Measurements from ENCODE around the gene PPARA.

The PPARA gene

GRCh38 chr22:46176508-46177003, 26.2 kb downstream of the PPARA start:
- no peak overlapping the region for H3K4me3 ChIP-seq (ENCODE audit: low read length)

GRCh38 chr22:46178755-46179505, 28.6 kb downstream of the PPARA start:
- DNase-seq (ENCODE audit: low read depth, low spot score) = no peak
- peaks cover 8% of the 10 kb centered on the region for H3K9me3 ChIP-seq (ENCODE audit: control insufficient read depth, insufficient read depth, low read length)
- H3K36me3 ChIP-seq (ENCODE audit: control insufficient read depth, insufficient read depth, low read length) = no peaks in the 10 kb centered on the region

More at GRCh38 chr22:46176508-46177003, 26.2 kb downstream of the PPARA start:
- Histone ChIP-seq H3K9me3 (ENCODE audit: control insufficient read depth, insufficient read depth, low read length) (peaks cover 6% of the 10 kb centered on the region), H3K27me3 (ENCODE audit: control insufficient read depth, insufficient read depth, low read length) (no peaks in the 10 kb centered on the region), H3K36me3 (ENCODE audit: control insufficient read depth, insufficient read depth, low read length) (no peaks in the 10 kb centered on the region), H3K27ac (ENCODE audit: low read length) (no peak overlapping the region), H3K4me1 (ENCODE audit: control insufficient read depth, insufficient read depth, low read length) (no peaks in the 10 kb centered on the region)
- WGBS (ENCODE audit: insufficient coverage, insufficient read length) = no CpG with 5 or more reads among the region's 9 CpGs
- no peak for DNase-seq (ENCODE audit: low read depth, low spot score)

GRCh38 chr22:46179748-46180147, 29.4 kb downstream of the PPARA start:
- WGBS (ENCODE audit: insufficient coverage, insufficient read length) = no CpG with 5 or more reads among the region's 1 CpG

More at GRCh38 chr22:46178755-46179505, 28.6 kb downstream of the PPARA start:
- H3K27ac ChIP-seq (ENCODE audit: low read length) = no peak overlapping the region
- H3K4me3 ChIP-seq (ENCODE audit: low read length) = no peak overlapping the region
- WGBS (ENCODE audit: insufficient coverage, insufficient read length) = no CpG with 5 or more reads among the region's 4 CpGs
- no peaks in the 10 kb centered on the region for H3K27me3 ChIP-seq (ENCODE audit: control insufficient read depth, insufficient read depth, low read length)
- no peaks in the 10 kb centered on the region for H3K4me1 ChIP-seq (ENCODE audit: control insufficient read depth, insufficient read depth, low read length)

GRCh38 chr22:46180370-46181137, 30.2 kb downstream of the PPARA start:
- Histone ChIP-seq H3K36me3 (ENCODE audit: control insufficient read depth, insufficient read depth, low read length) (no peaks in the 10 kb centered on the region), H3K4me3 (ENCODE audit: low read length) (no peak overlapping the region), H3K4me1 (ENCODE audit: control insufficient read depth, insufficient read depth, low read length) (no peaks in the 10 kb centered on the region), H3K27ac (ENCODE audit: low read length) (no peak overlapping the region), H3K27me3 (ENCODE audit: control insufficient read depth, insufficient read depth, low read length) (no peaks in the 10 kb centered on the region), H3K9me3 (ENCODE audit: control insufficient read depth, insufficient read depth, low read length) (peaks cover 8% of the 10 kb centered on the region)
- no CpG with 5 or more reads among the region's 12 CpGs for WGBS (ENCODE audit: insufficient coverage, insufficient read length)
- no peak for DNase-seq (ENCODE audit: low read depth, low spot score)

More at GRCh38 chr22:46179748-46180147, 29.4 kb downstream of the PPARA start:
- peaks cover 8% of the 10 kb centered on the region for H3K9me3 ChIP-seq (ENCODE audit: control insufficient read depth, insufficient read depth, low read length)
- DNase-seq (ENCODE audit: low read depth, low spot score) = no peak
- H3K27me3 ChIP-seq (ENCODE audit: control insufficient read depth, insufficient read depth, low read length) = no peaks in the 10 kb centered on the region
- no peak overlapping the region for H3K4me3 ChIP-seq (ENCODE audit: low read length)
- H3K36me3 ChIP-seq (ENCODE audit: control insufficient read depth, insufficient read depth, low read length) = no peaks in the 10 kb centered on the region
- no peaks in the 10 kb centered on the region for H3K4me1 ChIP-seq (ENCODE audit: control insufficient read depth, insufficient read depth, low read length)
- H3K27ac ChIP-seq (ENCODE audit: low read length) = no peak overlapping the region

- no peak for DNase-seq (ENCODE audit: low read depth, low spot score)
- Histone ChIP-seq H3K4me1 (ENCODE audit: control insufficient read depth, insufficient read depth, low read length) (no peaks in the 10 kb centered on the region), H3K27me3 (ENCODE audit: control insufficient read depth, insufficient read depth, low read length) (no peaks in the 10 kb centered on the region), H3K36me3 (ENCODE audit: control insufficient read depth, insufficient read depth, low read length) (no peaks in the 10 kb centered on the region), H3K27ac (ENCODE audit: low read length) (no peak overlapping the region), H3K9me3 (ENCODE audit: control insufficient read depth, insufficient read depth, low read length) (peaks cover 8% of the 10 kb centered on the region), H3K4me3 (ENCODE audit: low read length) (no peak overlapping the region)
- WGBS (ENCODE audit: insufficient coverage, insufficient read length) = no CpG with 5 or more reads among the region's 5 CpGs
These were observed 33.4 kb downstream of the PPARA start for GRCh38 chr22:46183733-46184132.

- H3K27me3 ChIP-seq (ENCODE audit: control insufficient read depth, insufficient read depth, low read length) = no peaks in the 10 kb centered on the region
- H3K9me3 ChIP-seq (ENCODE audit: control insufficient read depth, insufficient read depth, low read length) = peaks cover 8% of the 10 kb centered on the region
- no CpG with 5 or more reads among the region's 2 CpGs for WGBS (ENCODE audit: insufficient coverage, insufficient read length)
- H3K4me1 ChIP-seq (ENCODE audit: control insufficient read depth, insufficient read depth, low read length) = no peaks in the 10 kb centered on the region
- no peak overlapping the region for H3K27ac ChIP-seq (ENCODE audit: low read length)
- no peaks in the 10 kb centered on the region for H3K36me3 ChIP-seq (ENCODE audit: control insufficient read depth, insufficient read depth, low read length)
- no peak for DNase-seq (ENCODE audit: low read depth, low spot score)
- no peak overlapping the region for H3K4me3 ChIP-seq (ENCODE audit: low read length)
These were observed 35.0 kb downstream of the PPARA start for GRCh38 chr22:46185283-46185682.

GRCh38 chr22:46187862-46188261, 37.5 kb downstream of the PPARA start:
- no peaks in the 10 kb centered on the region for H3K9me3 ChIP-seq (ENCODE audit: control insufficient read depth, insufficient read depth, low read length)
- no peak overlapping the region for H3K4me3 ChIP-seq (ENCODE audit: low read length)
- no peak overlapping the region for H3K27ac ChIP-seq (ENCODE audit: low read length)
- no peaks in the 10 kb centered on the region for H3K4me1 ChIP-seq (ENCODE audit: control insufficient read depth, insufficient read depth, low read length)
- H3K36me3 ChIP-seq (ENCODE audit: control insufficient read depth, insufficient read depth, low read length) = no peaks in the 10 kb centered on the region
- WGBS (ENCODE audit: insufficient coverage, insufficient read length) = no CpG with 5 or more reads among the region's 3 CpGs
- DNase-seq (ENCODE audit: low read depth, low spot score) = no peak
- H3K27me3 ChIP-seq (ENCODE audit: control insufficient read depth, insufficient read depth, low read length) = no peaks in the 10 kb centered on the region

GRCh38 chr22:46192210-46192993, 42.1 kb downstream of the PPARA start:
- Histone ChIP-seq H3K4me3 (ENCODE audit: low read length) (no peak overlapping the region), H3K4me1 (ENCODE audit: control insufficient read depth, insufficient read depth, low read length) (no peaks in the 10 kb centered on the region), H3K27me3 (ENCODE audit: control insufficient read depth, insufficient read depth, low read length) (no peaks in the 10 kb centered on the region), H3K9me3 (ENCODE audit: control insufficient read depth, insufficient read depth, low read length) (no peaks in the 10 kb centered on the region), H3K36me3 (ENCODE audit: control insufficient read depth, insufficient read depth, low read length) (no peaks in the 10 kb centered on the region), H3K27ac (ENCODE audit: low read length) (no peak overlapping the region)
- WGBS (ENCODE audit: insufficient coverage, insufficient read length) = no CpG with 5 or more reads among the region's 5 CpGs
- DNase-seq (ENCODE audit: low read depth, low spot score) = no peak

- DNase-seq (ENCODE audit: low read depth, low spot score) = no peak
- H3K27ac ChIP-seq (ENCODE audit: low read length) = no peak overlapping the region
- H3K36me3 ChIP-seq (ENCODE audit: control insufficient read depth, insufficient read depth, low read length) = no peaks in the 10 kb centered on the region
- H3K4me3 ChIP-seq (ENCODE audit: low read length) = no peak overlapping the region
- WGBS (ENCODE audit: insufficient coverage, insufficient read length) = no CpG with 5 or more reads among the region's 8 CpGs
- no peaks in the 10 kb centered on the region for H3K27me3 ChIP-seq (ENCODE audit: control insufficient read depth, insufficient read depth, low read length)
- H3K4me1 ChIP-seq (ENCODE audit: control insufficient read depth, insufficient read depth, low read length) = no peaks in the 10 kb centered on the region
- H3K9me3 ChIP-seq (ENCODE audit: control insufficient read depth, insufficient read depth, low read length) = no peaks in the 10 kb centered on the region
These were observed 43.6 kb downstream of the PPARA start for GRCh38 chr22:46193898-46194310.
